ENCODE data around the gene KLHL5.
"Not testable (repeated sequence)": the region's sequence is repeated elsewhere in the genome, so short reads cannot be mapped to it uniquely, and the experiment has no call there.

KLHL5 gene

GRCh38 chr4:39102297-39102696 is 40.3 kb downstream of the KLHL5 start:
- no peak for DNase-seq (ENCODE audit: low read depth)

- no peak for DNase-seq (ENCODE audit: low read depth)
Observed at GRCh38 chr4:39103291-39103690, 41.3 kb downstream of the KLHL5 start.

GRCh38 chr4:39104255-39104654 is 42.2 kb downstream of the KLHL5 start:
- DNase-seq (ENCODE audit: low read depth), result no peak

GRCh38 chr4:39106011-39106410 is 44.0 kb downstream of the KLHL5 start:
- DNase-seq (ENCODE audit: low read depth), result no peak

- no peak for DNase-seq (ENCODE audit: low read depth)
Observed at GRCh38 chr4:39114436-39114835, 52.4 kb downstream of the KLHL5 start.

GRCh38 chr4:39118034-39118658 is 56.1 kb downstream of the KLHL5 start:
- DNase-seq (ENCODE audit: low read depth), result no peak

- DNase-seq (ENCODE audit: low read depth), result no peak
Observed at GRCh38 chr4:39120418-39120817, 58.4 kb downstream of the KLHL5 start.

- no peak for DNase-seq (ENCODE audit: low read depth)
Observed at GRCh38 chr4:39124885-39125599, 63.0 kb downstream of the KLHL5 start.

GRCh38 chr4:39125600-39125985 is 63.6 kb downstream of the KLHL5 start:
- no peak for DNase-seq (ENCODE audit: low read depth)

GRCh38 chr4:39126256-39127095 is 64.4 kb downstream of the KLHL5 start:
- no peak for DNase-seq (ENCODE audit: low read depth)

- no peak for DNase-seq (ENCODE audit: low read depth)
Observed at GRCh38 chr4:39133623-39134022, 71.6 kb downstream of the KLHL5 start.

- DNase-seq (ENCODE audit: low read depth), result no peak
Observed at GRCh38 chr4:39134683-39135306, 72.8 kb downstream of the KLHL5 start.

- not testable (repeated sequence) for DNase-seq (ENCODE audit: low read depth)
Observed at GRCh38 chr4:39138227-39138626, 76.2 kb downstream of the KLHL5 start.

- DNase-seq (ENCODE audit: low read depth), result no peak
Observed at GRCh38 chr4:39146211-39146610, 84.2 kb downstream of the KLHL5 start.

- no peak for DNase-seq (ENCODE audit: low read depth)
Observed at GRCh38 chr4:39154009-39154408, 92.0 kb downstream of the KLHL5 start.

GRCh38 chr4:39157520-39157919 is 95.5 kb downstream of the KLHL5 start:
- no peak for DNase-seq (ENCODE audit: low read depth)

GRCh38 chr4:39166177-39166576 is 104.1 kb downstream of the KLHL5 start:
- no peak for DNase-seq (ENCODE audit: low read depth)

GRCh38 chr4:39166669-39167068 is 104.6 kb downstream of the KLHL5 start:
- no peak for DNase-seq (ENCODE audit: low read depth)

GRCh38 chr4:39169426-39169825 is 107.4 kb downstream of the KLHL5 start:
- no peak for DNase-seq (ENCODE audit: low read depth)

- DNase-seq (ENCODE audit: low read depth), result no peak
Observed at GRCh38 chr4:39170301-39170700, 108.3 kb downstream of the KLHL5 start.

All from stimulated activated CD8-positive, alpha-beta memory T cell treated with anti-CD3 and anti-CD28 coated beads, Interleukin-12 subunit alpha, Interleukin-12 subunit beta, amount 100 ng/mL, for 1 hour (primary cell).